ENCODE results near the gene AGPAT3. TPM values are rescaled to one million over a fixed set of nuclear protein-coding genes. Genes with fewer than 3 reads are reported as not detected.

The AGPAT3 gene
- total RNA-seq, 4 donors from 2014 or later, result 40.6 to 80.5 (median 65.3) TPM

DNA sequence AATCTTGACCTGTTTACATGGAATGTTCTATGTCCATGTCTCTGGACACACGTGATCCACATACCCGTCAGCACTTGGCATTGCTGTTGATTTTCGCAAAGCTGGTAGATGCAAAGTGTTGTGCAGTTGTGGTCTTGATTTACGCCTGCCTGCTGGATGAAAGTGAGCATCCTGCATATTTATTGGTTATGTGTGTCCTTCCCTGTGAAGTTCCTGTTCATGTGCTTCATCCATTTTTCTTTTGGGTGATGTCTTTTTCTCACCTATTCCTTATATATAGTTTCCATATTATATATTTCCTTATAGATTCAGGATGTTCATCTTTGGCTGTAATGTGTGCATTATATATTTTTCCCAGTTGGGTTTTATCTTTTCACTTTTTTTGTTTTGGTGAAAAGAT is 6.5 kb downstream of the AGPAT3 start:
- WGBS, 2 donors, result 96 to 99% methylated on average over 4 of the region's 4 CpGs
- no peak for DNase-seq
- Histone ChIP-seq H3K4me1 (peaks cover 9 to 30% of the 10 kb centered on the region in 2 donors), H3K27ac (no peak overlapping the region), H3K36me3 (no peaks in the 10 kb centered on the region), H3K27me3 (no peaks in the 10 kb centered on the region), H3K4me3 (replicated peaks in 1 of 3) (no peak overlapping the region), H3K9me3 (no peaks in the 10 kb centered on the region)
- TF ChIP-seq CTCF (IDR thresholded peaks at IDR 0.05) (no peak), POLR2A (IDR thresholded peaks at IDR 0.05) (no peak)
- intact Hi-C loops (cut with DNase I), result no loop called here

DNA sequence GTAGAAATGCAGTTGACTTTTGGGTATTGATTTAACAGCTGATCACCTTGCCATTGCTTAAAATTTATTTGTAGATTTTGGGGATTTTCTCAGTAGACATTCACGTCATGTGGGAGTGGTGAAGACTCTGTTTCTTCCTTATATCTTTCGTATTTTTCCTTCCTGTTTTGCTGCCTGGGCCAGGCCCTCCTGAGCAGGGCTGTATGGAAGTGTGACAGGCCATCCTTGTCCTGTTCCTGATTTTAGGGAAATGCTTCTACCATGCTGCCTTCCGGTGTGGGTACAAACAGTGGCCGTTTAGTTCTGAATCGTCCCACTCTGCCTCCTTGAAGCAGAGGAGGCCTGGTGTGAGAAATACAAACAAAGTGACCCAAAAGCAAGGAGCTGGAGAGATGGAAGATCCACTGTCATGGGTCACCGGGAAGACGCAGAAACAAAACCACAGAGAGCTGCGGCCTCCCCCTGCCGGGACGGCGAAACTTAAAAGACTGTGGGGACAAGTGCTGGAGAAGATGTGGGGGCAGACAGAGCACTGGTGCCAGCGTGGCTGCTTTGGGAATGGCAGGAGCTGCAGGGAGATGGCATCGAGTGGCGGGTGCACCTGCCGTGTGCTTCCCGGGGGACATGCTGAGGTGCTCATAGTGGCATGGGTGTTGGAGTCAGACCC is 7.6 kb downstream of the AGPAT3 start:
- no peak for DNase-seq
- intact Hi-C loops (cut with DNase I), result no loop called here
- 90 to 91% methylated on average over 16 of the region's 16 CpGs for WGBS, 2 donors
- Histone ChIP-seq H3K4me1 (peaks cover 4 to 21% of the 10 kb centered on the region in 2 donors), H3K27ac (peak overlapping the region in 1 of 3 donors; percentile 22), H3K4me3 (replicated peaks in 1 of 3) (no peak overlapping the region), H3K9me3 (no peaks in the 10 kb centered on the region), H3K27me3 (no peaks in the 10 kb centered on the region), H3K36me3 (no peaks in the 10 kb centered on the region)
- TF ChIP-seq CTCF (IDR thresholded peaks at IDR 0.05), result no peak
- TF ChIP-seq POLR2A (IDR thresholded peaks at IDR 0.05), result no peak

GRCh38 chr21:43873673-43874072 is 8.7 kb downstream of the AGPAT3 start:
- DNase-seq, result no peak
- H3K4me3 ChIP-seq (replicated peaks in 1 of 3), result no peak overlapping the region
- no peaks in the 10 kb centered on the region for H3K27me3 ChIP-seq
- WGBS, 2 donors, result 80 to 84% methylated on average over 1 of the region's 1 CpG
- no peaks in the 10 kb centered on the region for H3K9me3 ChIP-seq
- TF ChIP-seq CTCF (IDR thresholded peaks at IDR 0.05) (no peak), POLR2A (IDR thresholded peaks at IDR 0.05) (no peak)
- intact Hi-C loops (cut with DNase I), result no loop called here
- H3K4me1 ChIP-seq, result peaks cover 4 to 21% of the 10 kb centered on the region in 2 donors
- H3K36me3 ChIP-seq, result no peaks in the 10 kb centered on the region
- H3K27ac ChIP-seq, result peak overlapping the region in 2 of 3 donors; percentile 34 to 49

GRCh38 chr21:43874085-43874805 is 9.2 kb downstream of the AGPAT3 start:
- WGBS, 2 donors, result 47 to 55% methylated on average over 12 of the region's 12 CpGs

More at GRCh38 chr21:43874085-43874805, 9.2 kb downstream of the AGPAT3 start:
- no peaks in the 10 kb centered on the region for H3K9me3 ChIP-seq
- intact Hi-C loops (cut with DNase I), result no loop called here
- H3K27me3 ChIP-seq, result no peaks in the 10 kb centered on the region
- H3K27ac ChIP-seq, result peak overlapping the region in 2 of 3 donors; percentile 34 to 49
- peak; percentile 46 to 56 for DNase-seq
- TF ChIP-seq POLR2A (IDR thresholded peaks at IDR 0.05) (no peak), CTCF (IDR thresholded peaks at IDR 0.05) (no peak)
- H3K4me1 ChIP-seq, result peaks cover 4 to 22% of the 10 kb centered on the region in 2 donors
- no peak overlapping the region for H3K4me3 ChIP-seq (replicated peaks in 1 of 3)
- H3K36me3 ChIP-seq, result no peaks in the 10 kb centered on the region
